DND-41 (cell line): ENCODE measurements around the gene C10orf95.

Experiments used
- ATAC-seq: fragments of 200-7000 bp; cut with Tn5 transposase; 3 replicates; pipeline ENCODE4 v1.9.1; 2021; ENCODE audit warnings: low read depth; ENCODE audit not compliant: insufficient read depth
- DNase-seq: peaks from one replicate; pipeline ENCODE4 v3.0.0-alpha.2; 2020
- H2AFZ ChIP-seq: 2 replicates; pipeline ENCODE4 v1.6.0; 2012; ENCODE audit warnings: low read depth, low read length
- H3K27ac ChIP-seq: 2 replicates; pipeline ENCODE4 v1.5.1; 2012; ENCODE audit warnings: low read length, inconsistent platforms
- H3K27me3 ChIP-seq: fragments of 200-600 bp; sonication (generic); 2 replicates; pipeline ENCODE4 v1.6.0; 2012; ENCODE audit warnings: low read length, mild to moderate bottlenecking, inconsistent platforms; ENCODE audit not compliant: insufficient read depth, poor library complexity
- H3K36me3 ChIP-seq: 2 replicates; pipeline ENCODE4 v1.5.1; 2012; ENCODE audit warnings: low read length, inconsistent platforms; ENCODE audit not compliant: insufficient read depth
- H3K4me1 ChIP-seq: 2 replicates; pipeline ENCODE4 v1.5.1; 2012; ENCODE audit warnings: mild to moderate bottlenecking, low read length; ENCODE audit not compliant: insufficient read depth
- H3K4me2 ChIP-seq: 2 replicates; pipeline ENCODE4 v1.6.0; 2012; ENCODE audit warnings: mild to moderate bottlenecking, moderate library complexity, low read length, inconsistent platforms; ENCODE audit not compliant: insufficient read depth
- H3K4me3 ChIP-seq, 2 experiments: fragments of 200-600 bp in 1 of 2; shearing (Covaris generic) in 1 of 2; 2 replicates each; pipeline ENCODE4 v1.5.1; 2012 to 2016; ENCODE audit warnings: inconsistent platforms in 2 of 2, low read length in 2 of 2, mild to moderate bottlenecking in 2 of 2, low read depth in 1 of 2, moderate library complexity in 1 of 2
- H3K79me2 ChIP-seq: 2 replicates; pipeline ENCODE4 v1.6.0; 2012; ENCODE audit warnings: low read length, inconsistent platforms; ENCODE audit not compliant: insufficient read depth
- H3K9ac ChIP-seq: 2 replicates; pipeline ENCODE4 v1.6.0; 2012; ENCODE audit warnings: low read depth, mild to moderate bottlenecking, inconsistent platforms, low read length, moderate library complexity
- H3K9me3 ChIP-seq: 2 replicates; pipeline ENCODE4 v1.5.1; 2012; ENCODE audit warnings: low read length, moderate library complexity, mild to moderate bottlenecking, inconsistent platforms; ENCODE audit not compliant: insufficient read depth, severe bottlenecking
- H4K20me1 ChIP-seq: 2 replicates; pipeline ENCODE4 v1.6.0; 2012; ENCODE audit warnings: low read length; ENCODE audit not compliant: insufficient read depth
- CTCF ChIP-seq: IDR thresholded peaks from 2 replicates; pipeline ENCODE4 v1.5.1; 2012; ENCODE audit warnings: borderline replicate concordance, low read length, moderate library complexity, mild to moderate bottlenecking; ENCODE audit not compliant: poor library complexity, severe bottlenecking; ENCODE audit errors: extremely low read depth
- EZH2 ChIP-seq: IDR thresholded peaks from 3 replicates; pipeline ENCODE4 v1.6.1; 2012; ENCODE audit warnings: borderline replicate concordance, low read depth, mild to moderate bottlenecking, moderate library complexity, low read length, inconsistent platforms; ENCODE audit not compliant: severe bottlenecking

Gene C10orf95

DNA sequence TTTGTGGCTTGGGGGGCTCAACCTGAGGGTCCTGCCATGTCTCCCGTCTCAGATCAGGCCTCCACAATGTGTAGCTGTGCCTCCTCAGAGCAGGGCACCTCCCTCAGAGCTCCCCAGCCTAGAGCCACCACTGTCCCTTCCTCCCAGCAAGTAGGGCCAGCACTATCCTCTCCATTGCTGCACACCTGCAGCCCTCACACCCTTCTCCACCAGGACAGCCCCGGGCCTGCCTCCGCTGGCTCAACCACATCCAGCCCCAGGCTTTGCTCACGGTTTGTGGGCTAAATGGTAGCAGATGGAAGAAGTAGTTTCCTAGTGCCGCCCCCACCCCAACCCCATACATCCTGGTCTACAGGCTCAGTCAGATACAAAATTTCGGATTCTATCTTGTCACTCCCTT is 45.7 kb downstream of the C10orf95 start:
- no peak overlapping the region for H3K27ac ChIP-seq
- H3K4me1 ChIP-seq = peaks cover 10% of the 10 kb centered on the region
- no peak overlapping the region for H2AFZ ChIP-seq
- H3K4me2 ChIP-seq = no peak overlapping the region
- H3K4me3 ChIP-seq = no peak overlapping the region
- peak; percentile 38 for DNase-seq
- H3K27me3 ChIP-seq = peaks cover 28% of the 10 kb centered on the region
- H3K36me3 ChIP-seq = no peaks in the 10 kb centered on the region
- no peak for TF ChIP-seq EZH2
- no peak for TF ChIP-seq CTCF
- H3K9me3 ChIP-seq = no peaks in the 10 kb centered on the region
- H3K9ac ChIP-seq = no peak overlapping the region
- no peaks in the 10 kb centered on the region for H3K79me2 ChIP-seq
- H4K20me1 ChIP-seq = peaks cover 6% of the 10 kb centered on the region; the same call in 1 of the 2 replicates
- ATAC-seq = 0 out of 3 replicates have a peak, but pooled peaks have one; percentile 37

DNA sequence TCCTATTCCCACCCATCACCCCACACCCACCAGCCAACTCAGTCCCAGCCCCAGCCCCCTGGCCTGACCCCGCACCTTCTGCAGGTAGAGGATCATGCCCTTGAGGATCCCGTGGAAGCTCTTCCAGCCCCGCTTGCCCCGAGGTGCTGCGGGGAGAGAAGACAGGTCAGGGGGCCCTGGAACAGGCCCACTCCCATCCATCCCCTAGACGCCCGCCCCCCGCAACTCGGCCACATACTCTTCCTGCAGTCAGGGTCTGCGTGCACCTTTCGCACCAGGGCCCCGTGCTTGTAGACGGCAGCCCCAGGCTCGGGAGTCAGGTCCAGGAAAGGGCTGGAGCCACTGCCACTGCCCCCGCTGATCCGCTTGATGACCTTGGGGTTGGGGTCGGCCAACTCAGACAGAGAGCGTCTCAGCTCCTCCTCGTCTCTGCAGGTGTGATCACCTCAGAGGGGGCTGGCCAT is 46.2 kb downstream of the C10orf95 start:
- no peak for DNase-seq
- Histone ChIP-seq H3K36me3 (no peaks in the 10 kb centered on the region), H3K4me3 (no peak overlapping the region), H4K20me1 (peaks cover 6% of the 10 kb centered on the region; the same call in 1 of the 2 replicates), H3K79me2 (no peaks in the 10 kb centered on the region), H3K4me1 (peaks cover 13% of the 10 kb centered on the region), H3K4me2 (no peak overlapping the region), H3K9me3 (no peaks in the 10 kb centered on the region), H3K9ac (no peak overlapping the region), H3K27ac (no peak overlapping the region), H2AFZ (no peak overlapping the region), H3K27me3 (peaks cover 24% of the 10 kb centered on the region)
- TF ChIP-seq CTCF = no peak
- ATAC-seq = no peak

DNA sequence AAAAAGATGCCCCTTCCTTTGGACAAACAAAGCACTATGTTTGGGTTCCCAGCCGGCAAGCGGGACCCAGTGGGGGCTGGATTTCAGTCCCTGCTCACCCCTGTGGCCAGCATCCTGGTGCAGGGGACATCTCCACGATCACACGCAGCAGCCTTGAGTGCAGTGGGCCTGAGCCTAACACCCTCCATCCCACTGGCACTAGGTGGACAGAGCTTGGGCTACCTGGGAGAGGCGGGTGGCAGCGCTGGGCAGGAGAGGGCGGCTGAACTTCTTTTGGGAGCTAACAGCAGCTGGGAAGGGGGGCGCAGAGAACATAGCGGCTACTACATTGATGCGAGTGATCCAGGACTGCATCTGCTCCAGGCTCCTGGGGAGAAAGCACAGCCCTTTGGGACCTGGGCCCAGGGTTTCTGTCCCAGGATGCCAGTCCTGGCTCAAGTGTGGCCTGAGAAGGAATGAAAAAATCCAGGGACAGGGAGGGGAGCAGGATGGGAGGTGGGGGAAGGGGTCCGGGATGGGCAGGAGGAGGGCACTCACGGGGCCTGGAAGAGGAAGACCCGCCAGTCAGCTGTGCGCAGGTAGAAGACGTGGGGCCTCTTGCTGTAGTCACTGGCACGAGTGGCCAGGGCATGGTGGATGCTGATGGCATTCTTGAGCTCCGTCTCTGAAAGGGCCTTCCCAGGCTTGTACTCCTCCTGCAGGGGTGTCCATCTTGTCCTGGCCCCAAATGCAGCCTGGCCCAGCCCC is 46.8 kb downstream of the C10orf95 start:
- H3K4me3 ChIP-seq = no peak overlapping the region
- peaks cover 18% of the 10 kb centered on the region for H3K27me3 ChIP-seq
- no peak overlapping the region for H3K9ac ChIP-seq
- H3K36me3 ChIP-seq = no peaks in the 10 kb centered on the region
- no peak overlapping the region for H3K4me2 ChIP-seq
- H3K27ac ChIP-seq = no peak overlapping the region
- no peaks in the 10 kb centered on the region for H3K79me2 ChIP-seq
- no peaks in the 10 kb centered on the region for H3K9me3 ChIP-seq
- H3K4me1 ChIP-seq = peaks cover 16% of the 10 kb centered on the region
- ATAC-seq = no peak
- no peak overlapping the region for H2AFZ ChIP-seq
- H4K20me1 ChIP-seq = peaks cover under 1% of the 10 kb centered on the region; the same call in 1 of the 2 replicates
- TF ChIP-seq EZH2 (no peak), CTCF (no peak)
- DNase-seq = no peak

DNA sequence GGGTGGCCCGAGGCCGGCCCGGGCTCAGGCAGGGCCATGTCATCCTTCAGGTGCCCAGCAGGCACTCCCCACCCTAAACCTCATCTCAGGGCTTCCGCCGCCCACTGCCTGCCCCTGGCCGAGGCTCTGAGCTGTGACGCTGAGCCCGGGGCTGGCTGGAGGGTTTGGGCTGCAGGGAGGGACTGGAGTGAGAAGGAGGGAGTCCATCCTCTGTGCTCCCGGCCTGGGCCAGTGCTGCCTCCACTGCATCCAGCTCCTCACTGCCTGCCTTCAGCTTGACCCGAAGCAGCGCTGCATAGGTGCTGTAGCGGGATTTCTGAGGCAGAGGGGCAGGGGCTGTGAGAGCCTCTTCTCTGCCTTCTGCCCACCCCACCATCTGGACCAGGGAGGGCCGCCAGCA is 48.2 kb downstream of the C10orf95 start:
- peaks cover 21% of the 10 kb centered on the region for H3K4me1 ChIP-seq
- H3K27ac ChIP-seq = no peak overlapping the region
- no peaks in the 10 kb centered on the region for H3K9me3 ChIP-seq
- no peak overlapping the region for H3K9ac ChIP-seq
- TF ChIP-seq CTCF (no peak), EZH2 (no peak)
- no peak overlapping the region for H3K4me2 ChIP-seq
- DNase-seq (no peak), ATAC-seq (no peak)
- H4K20me1 ChIP-seq = no peaks in the 10 kb centered on the region
- no peaks in the 10 kb centered on the region for H3K79me2 ChIP-seq
- H3K4me3 ChIP-seq = no peak overlapping the region
- peaks cover 6% of the 10 kb centered on the region for H3K27me3 ChIP-seq
- no peak overlapping the region for H2AFZ ChIP-seq
- H3K36me3 ChIP-seq = no peaks in the 10 kb centered on the region
